ENCODE results near the gene KDM4C.
"Not testable (repeated sequence)": the region's sequence is repeated elsewhere in the genome, so short reads cannot be mapped to it uniquely, and the experiment has no call there.

KDM4C gene

GRCh38 chr9:6754861-6755260 is 2.9 kb upstream of the KDM4C start:
- H3K9me2 ChIP-seq (ENCODE audit: low read depth, low read length); H3K9ac ChIP-seq (ENCODE audit: low read length); H3K4me3 ChIP-seq (ENCODE audit: low read depth, low read length, poor library complexity, severe bottlenecking); H2AFZ ChIP-seq (ENCODE audit: low read length); H3K27me3 ChIP-seq (ENCODE audit: insufficient read depth, low read length); H3K4me2 ChIP-seq (ENCODE audit: low read length); H3K9me3 ChIP-seq (ENCODE audit: low read length); H4K20me1 ChIP-seq (ENCODE audit: insufficient read depth, low read length); H3K27ac ChIP-seq (ENCODE audit: low read depth, low read length, poor library complexity, severe bottlenecking); H3K36me3 ChIP-seq (ENCODE audit: insufficient read depth, low read length); H3F3A ChIP-seq (ENCODE audit: insufficient read depth, low read length): not testable (repeated sequence)
- peaks cover 11% of the 10 kb centered on the region for H3K79me2 ChIP-seq (ENCODE audit: insufficient read depth, low read length)
- H3K4me1 ChIP-seq (ENCODE audit: insufficient read depth, low read length, severe bottlenecking), result peaks cover 23% of the 10 kb centered on the region

- Histone ChIP-seq H3K4me1 (ENCODE audit: insufficient read depth, low read length, severe bottlenecking) (peaks cover 22% of the 10 kb centered on the region), H3K9me2 (ENCODE audit: low read depth, low read length) (no peaks in the 10 kb centered on the region), H3K27ac (ENCODE audit: low read depth, low read length, poor library complexity, severe bottlenecking) (peak overlapping the region; percentile 87), H3F3A (ENCODE audit: insufficient read depth, low read length) (no peaks in the 10 kb centered on the region), H3K4me2 (ENCODE audit: low read length) (peak overlapping the region; percentile 61), H3K27me3 (ENCODE audit: insufficient read depth, low read length) (no peaks in the 10 kb centered on the region), H2AFZ (ENCODE audit: low read length) (no peak overlapping the region), H4K20me1 (ENCODE audit: insufficient read depth, low read length) (no peaks in the 10 kb centered on the region), H3K9me3 (ENCODE audit: low read length) (no peaks in the 10 kb centered on the region), H3K9ac (ENCODE audit: low read length) (peak overlapping the region; percentile 75), H3K79me2 (ENCODE audit: insufficient read depth, low read length) (peaks cover 31% of the 10 kb centered on the region), H3K4me3 (ENCODE audit: low read depth, low read length, poor library complexity, severe bottlenecking) (peak overlapping the region; percentile 78), H3K36me3 (ENCODE audit: insufficient read depth, low read length) (no peaks in the 10 kb centered on the region)
- TF ChIP-seq, protein P1, sequence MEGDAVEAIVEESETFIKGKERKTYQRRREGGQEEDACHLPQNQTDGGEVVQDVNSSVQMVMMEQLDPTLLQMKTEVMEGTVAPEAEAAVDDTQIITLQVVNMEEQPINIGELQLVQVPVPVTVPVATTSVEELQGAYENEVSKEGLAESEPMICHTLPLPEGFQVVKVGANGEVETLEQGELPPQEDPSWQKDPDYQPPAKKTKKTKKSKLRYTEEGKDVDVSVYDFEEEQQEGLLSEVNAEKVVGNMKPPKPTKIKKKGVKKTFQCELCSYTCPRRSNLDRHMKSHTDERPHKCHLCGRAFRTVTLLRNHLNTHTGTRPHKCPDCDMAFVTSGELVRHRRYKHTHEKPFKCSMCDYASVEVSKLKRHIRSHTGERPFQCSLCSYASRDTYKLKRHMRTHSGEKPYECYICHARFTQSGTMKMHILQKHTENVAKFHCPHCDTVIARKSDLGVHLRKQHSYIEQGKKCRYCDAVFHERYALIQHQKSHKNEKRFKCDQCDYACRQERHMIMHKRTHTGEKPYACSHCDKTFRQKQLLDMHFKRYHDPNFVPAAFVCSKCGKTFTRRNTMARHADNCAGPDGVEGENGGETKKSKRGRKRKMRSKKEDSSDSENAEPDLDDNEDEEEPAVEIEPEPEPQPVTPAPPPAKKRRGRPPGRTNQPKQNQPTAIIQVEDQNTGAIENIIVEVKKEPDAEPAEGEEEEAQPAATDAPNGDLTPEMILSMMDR (IDR thresholded peaks at IDR 0.05; ENCODE audit: low read length), result no peak
Observed at GRCh38 chr9:6757132-6757455, 679 bp upstream of the KDM4C start.

DNA sequence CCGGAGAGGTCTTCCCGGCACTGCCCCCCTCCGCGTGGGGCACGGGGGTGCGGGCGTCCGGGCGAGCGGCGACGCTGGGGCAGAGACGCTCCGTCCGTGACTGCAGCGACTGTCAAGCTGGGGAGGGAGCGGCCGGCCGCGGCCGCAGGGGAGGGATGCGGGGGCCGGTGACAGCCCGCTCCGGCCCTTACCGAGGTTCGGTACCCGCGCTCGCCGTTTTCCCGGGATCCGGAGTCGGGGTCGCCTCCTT is 400 bp downstream of the KDM4C start:
- Histone ChIP-seq H3K4me3 (ENCODE audit: low read depth, low read length, poor library complexity, severe bottlenecking) (peak overlapping the region; percentile 78), H3K9me3 (ENCODE audit: low read length) (no peaks in the 10 kb centered on the region), H3K4me1 (ENCODE audit: insufficient read depth, low read length, severe bottlenecking) (peaks cover 22% of the 10 kb centered on the region), H3K79me2 (ENCODE audit: insufficient read depth, low read length) (peaks cover 39% of the 10 kb centered on the region), H4K20me1 (ENCODE audit: insufficient read depth, low read length) (no peaks in the 10 kb centered on the region), H3K36me3 (ENCODE audit: insufficient read depth, low read length) (no peaks in the 10 kb centered on the region), H3K4me2 (ENCODE audit: low read length) (peak overlapping the region; percentile 61), H3K27me3 (ENCODE audit: insufficient read depth, low read length) (no peaks in the 10 kb centered on the region), H3F3A (ENCODE audit: insufficient read depth, low read length) (no peaks in the 10 kb centered on the region), H3K9ac (ENCODE audit: low read length) (peak overlapping the region; percentile 75), H3K27ac (ENCODE audit: low read depth, low read length, poor library complexity, severe bottlenecking) (peak overlapping the region; percentile 80), H3K9me2 (ENCODE audit: low read depth, low read length) (no peaks in the 10 kb centered on the region), H2AFZ (ENCODE audit: low read length) (no peak overlapping the region)
- no peak for TF ChIP-seq EZH2 (IDR thresholded peaks at IDR 0.05; ENCODE audit: borderline replicate concordance, low read length)
- TF ChIP-seq, protein P1 (IDR thresholded peaks at IDR 0.05; ENCODE audit: low read length), result no peak

DNA sequence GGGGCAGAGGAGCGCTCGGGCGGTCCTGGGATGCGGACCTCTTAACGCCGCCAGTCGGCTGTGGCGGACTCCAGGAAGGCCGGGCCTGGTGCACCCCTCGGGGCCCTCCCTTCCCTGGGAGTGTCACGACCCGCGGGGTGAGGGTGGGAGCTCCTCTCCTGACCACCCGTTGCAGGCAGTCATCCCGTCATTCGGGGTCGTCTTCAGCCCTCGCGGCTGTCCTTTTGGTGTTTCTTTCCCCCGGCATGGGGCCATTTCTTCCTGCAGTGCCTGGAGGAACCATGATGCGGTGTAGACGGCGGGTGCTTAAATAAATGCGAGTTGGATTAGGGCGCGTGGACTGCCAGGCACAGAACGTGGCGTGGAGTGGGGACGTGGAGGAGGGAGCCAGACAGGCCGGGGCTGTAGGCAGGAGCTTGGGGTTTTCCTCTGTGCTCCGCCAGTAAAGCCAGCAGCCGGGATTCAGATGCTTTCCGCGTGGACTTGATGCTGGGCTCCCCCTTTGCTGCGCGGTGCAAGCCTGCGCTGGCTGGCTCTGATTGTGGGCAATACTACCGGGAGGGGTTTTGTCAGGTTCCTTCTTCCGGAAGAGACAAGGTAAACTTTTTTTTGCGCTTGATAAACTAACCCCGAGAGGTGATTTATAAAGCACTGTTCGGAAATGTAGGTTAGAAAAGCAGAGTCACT is 868 bp downstream of the KDM4C start:
- peaks cover 43% of the 10 kb centered on the region for H3K79me2 ChIP-seq (ENCODE audit: insufficient read depth, low read length)

More for the DNA sequence above, 868 bp downstream of the KDM4C start:
- no peaks in the 10 kb centered on the region for H3K9me2 ChIP-seq (ENCODE audit: low read depth, low read length)
- H4K20me1 ChIP-seq (ENCODE audit: insufficient read depth, low read length), result no peaks in the 10 kb centered on the region
- peak overlapping the region; percentile 61 for H3K4me2 ChIP-seq (ENCODE audit: low read length)
- no peaks in the 10 kb centered on the region for H3K9me3 ChIP-seq (ENCODE audit: low read length)
- H3F3A ChIP-seq (ENCODE audit: insufficient read depth, low read length), result no peaks in the 10 kb centered on the region
- H3K9ac ChIP-seq (ENCODE audit: low read length), result peak overlapping the region; percentile 75
- H3K27me3 ChIP-seq (ENCODE audit: insufficient read depth, low read length), result no peaks in the 10 kb centered on the region
- H3K27ac ChIP-seq (ENCODE audit: low read depth, low read length, poor library complexity, severe bottlenecking), result peak overlapping the region; percentile 80
- H3K36me3 ChIP-seq (ENCODE audit: insufficient read depth, low read length), result no peaks in the 10 kb centered on the region; the same call in 1 of the 2 replicates
- peaks cover 22% of the 10 kb centered on the region for H3K4me1 ChIP-seq (ENCODE audit: insufficient read depth, low read length, severe bottlenecking)
- peak overlapping the region; percentile 78 for H3K4me3 ChIP-seq (ENCODE audit: low read depth, low read length, poor library complexity, severe bottlenecking)
- no peak overlapping the region for H2AFZ ChIP-seq (ENCODE audit: low read length)
- TF ChIP-seq, protein P1 (IDR thresholded peaks at IDR 0.05; ENCODE audit: low read length), result no peak
- no peak for TF ChIP-seq EZH2 (IDR thresholded peaks at IDR 0.05; ENCODE audit: borderline replicate concordance, low read length)
